ENCODE data around the gene ANKRD12. TPM values are rescaled to one million over a fixed set of nuclear protein-coding genes. Genes with fewer than 3 reads are reported as not detected.
A peak's percentile ranks its signal among the peaks of the same experiment; 100 is the strongest.

ANKRD12 gene
- total RNA-seq, 6 experiments from 2014 or later = 26.5 to 31.3 (median 29.8) TPM

GRCh38 chr18:9174302-9174701 is 37.7 kb downstream of the ANKRD12 start:
- Mint-ChIP-seq H3K36me3 (ENCODE audit: low read depth) (peaks cover 12% of the 10 kb centered on the region), H3K27ac (no peak overlapping the region), H3K4me1 (ENCODE audit: low read depth) (peaks cover 20% of the 10 kb centered on the region), H3K9me3 (0 out of 2 replicates have a peak, but pooled peaks cover 5% of the 10 kb centered on the region), H3K27me3 (ENCODE audit: insufficient read depth) (no peaks in the 10 kb centered on the region; the same call in 1 of the 2 replicates), H3K4me3 (no peak overlapping the region)
- no peak for TF ChIP-seq CTCF (IDR thresholded peaks at IDR 0.05)
- no peak for DNase-seq

- Mint-ChIP-seq H3K27ac (no peak overlapping the region), H3K4me3 (no peak overlapping the region), H3K36me3 (ENCODE audit: low read depth) (peaks cover 10% of the 10 kb centered on the region), H3K4me1 (ENCODE audit: low read depth) (peaks cover 25% of the 10 kb centered on the region), H3K27me3 (ENCODE audit: insufficient read depth) (no peaks in the 10 kb centered on the region; the same call in 1 of the 2 replicates), H3K9me3 (0 out of 2 replicates have a peak, but pooled peaks cover 5% of the 10 kb centered on the region)
- no peak for DNase-seq
- no peak for TF ChIP-seq CTCF (IDR thresholded peaks at IDR 0.05)
Measured at GRCh38 chr18:9175115-9175514, 38.5 kb downstream of the ANKRD12 start.

- TF ChIP-seq CTCF (IDR thresholded peaks at IDR 0.05) = no peak
- Mint-ChIP-seq H3K27me3 (ENCODE audit: insufficient read depth) (no peaks in the 10 kb centered on the region; the same call in 1 of the 2 replicates), H3K9me3 (no peaks in the 10 kb centered on the region), H3K27ac (no peak overlapping the region), H3K36me3 (ENCODE audit: low read depth) (no peaks in the 10 kb centered on the region), H3K4me3 (no peak overlapping the region), H3K4me1 (ENCODE audit: low read depth) (peaks cover 44% of the 10 kb centered on the region)
- DNase-seq = no peak
Measured at GRCh38 chr18:9177031-9177430, 40.5 kb downstream of the ANKRD12 start.

- Mint-ChIP-seq H3K27ac (no peak overlapping the region), H3K4me1 (ENCODE audit: low read depth) (peaks cover 48% of the 10 kb centered on the region), H3K4me3 (no peak overlapping the region), H3K27me3 (ENCODE audit: insufficient read depth) (no peaks in the 10 kb centered on the region; the same call in 1 of the 2 replicates), H3K9me3 (no peaks in the 10 kb centered on the region), H3K36me3 (ENCODE audit: low read depth) (no peaks in the 10 kb centered on the region)
- no peak for TF ChIP-seq CTCF (IDR thresholded peaks at IDR 0.05)
- no peak for DNase-seq
Measured at GRCh38 chr18:9177466-9177865, 40.9 kb downstream of the ANKRD12 start.

GRCh38 chr18:9178557-9178956 is 42.0 kb downstream of the ANKRD12 start:
- H3K27me3 Mint-ChIP-seq (ENCODE audit: insufficient read depth) = no peaks in the 10 kb centered on the region; the same call in 1 of the 2 replicates
- no peaks in the 10 kb centered on the region for H3K9me3 Mint-ChIP-seq
- H3K4me1 Mint-ChIP-seq (ENCODE audit: low read depth) = peaks cover 54% of the 10 kb centered on the region
- no peak for TF ChIP-seq CTCF (IDR thresholded peaks at IDR 0.05)
- DNase-seq = no peak
- no peak overlapping the region for H3K4me3 Mint-ChIP-seq
- no peak overlapping the region for H3K27ac Mint-ChIP-seq
- peaks cover 10% of the 10 kb centered on the region for H3K36me3 Mint-ChIP-seq (ENCODE audit: low read depth)

- H3K9me3 Mint-ChIP-seq = no peaks in the 10 kb centered on the region
- H3K27ac Mint-ChIP-seq = no peak overlapping the region
- H3K4me3 Mint-ChIP-seq = peak overlapping the region; percentile 78
- no peak for DNase-seq
- H3K27me3 Mint-ChIP-seq (ENCODE audit: insufficient read depth) = no peaks in the 10 kb centered on the region
- H3K4me1 Mint-ChIP-seq (ENCODE audit: low read depth) = peaks cover 65% of the 10 kb centered on the region
- no peak for TF ChIP-seq CTCF (IDR thresholded peaks at IDR 0.05)
- H3K36me3 Mint-ChIP-seq (ENCODE audit: low read depth) = peaks cover 22% of the 10 kb centered on the region
Measured at GRCh38 chr18:9181275-9181674, 44.7 kb downstream of the ANKRD12 start.
